K562 (cell line): Measurements from ENCODE around the gene SLC16A6. TPM values are rescaled to one million over a fixed set of nuclear protein-coding genes. Genes with fewer than 3 reads are reported as not detected.
A peak's percentile ranks its signal among the peaks of the same experiment; 100 is the strongest.
"Not testable (repeated sequence)": the region's sequence is repeated elsewhere in the genome, so short reads cannot be mapped to it uniquely, and the experiment has no call there.

Source experiments
- ATAC-seq: fragments of 200-7000 bp; cut with Tn5 transposase; 3 replicates; pipeline ENCODE4 v1.9.1; 2020; ENCODE audit warnings: moderate library complexity
- BruUV-seq: library from RNA; stranded (reverse); fragments of 400-500 nt; replicated peaks from 2 replicates; lab custom pipeline; 2021; lab: Mats Ljungman, UMichigan
- CTCF ChIA-PET: fragments of 300-600 bp; formaldehyde crosslinking; extraction: SDS; loops from one replicate; lab custom pipeline; 2021; ENCODE audit warnings: low intra/inter-chr PET ratio; lab: Yijun Ruan, JAX
- POLR2A ChIA-PET: fragments of 300-600, 350-650 bp; sonication (Branson Sonifier 250); formaldehyde crosslinking; extraction: SDS; loops from one replicate; lab custom pipeline; 2021; ENCODE audit warnings: antibody characterized with exemption, inconsistent platforms; lab: Yijun Ruan, JAX
- DNase-seq, 4 experiments: peaks; one replicate each; pipeline versions ENCODE4 v3.0.0 to v3.0.0-alpha.2; 2011 to 2018; ENCODE audit warnings: low spot score in 3 of 4, mixed read lengths in 3 of 4; ENCODE audit errors: extremely low read depth in 1 of 4
- FAIRE-seq: peaks from 2 replicates; lab custom pipeline; 2011; peaks lifted over from hg19 to GRCh38; lab: Jason Lieb, UNC
- H2AFZ ChIP-seq: 2 replicates; pipeline ENCODE4 v1.6.0; 2011; ENCODE audit warnings: low read depth, low read length, control low read depth, inconsistent platforms
- H3K27ac ChIP-seq: fragments of 200-600 bp; 3 replicates; pipeline ENCODE4 v1.8.0; 2011; ENCODE audit warnings: low read depth, mild to moderate bottlenecking, control low read depth, inconsistent platforms, low read length, moderate library complexity, mixed read lengths; ENCODE audit errors: extremely low read depth
- H3K27me3 ChIP-seq, 2 experiments: fragments of 300-600 bp in 1 of 2; 2 replicates in 1 of 2; 3 replicates in 1 of 2; pipeline versions ENCODE4 v1.6.0 to v1.8.0; 2011; ENCODE audit warnings: inconsistent platforms in 2 of 2, low read length in 2 of 2, mild to moderate bottlenecking in 1 of 2, mixed read lengths in 1 of 2, moderate library complexity in 1 of 2; ENCODE audit not compliant: control insufficient read depth in 2 of 2, insufficient read depth in 2 of 2
- H3K36me3 ChIP-seq: fragments of 300-600 bp; 3 replicates; pipeline ENCODE4 v1.8.0; 2011; ENCODE audit warnings: mild to moderate bottlenecking, low read length, inconsistent platforms; ENCODE audit not compliant: control insufficient read depth, insufficient read depth
- H3K4me1 ChIP-seq, 2 experiments: fragments of 200-600 bp in 1 of 2; replicated peaks in 1 of 2; 2 replicates in 1 of 2; 3 replicates in 1 of 2; pipeline versions ENCODE4 v1.5.1 to v1.8.0; 2011; ENCODE audit warnings: inconsistent platforms in 2 of 2, low read length in 2 of 2, mild to moderate bottlenecking in 1 of 2, mixed read lengths in 1 of 2, moderate library complexity in 1 of 2; ENCODE audit not compliant: control insufficient read depth in 2 of 2, insufficient read depth in 2 of 2
- H3K4me2 ChIP-seq: 2 replicates; pipeline ENCODE4 v1.6.1; 2011; ENCODE audit warnings: low read length, control low read depth, inconsistent platforms, mixed read lengths; ENCODE audit not compliant: insufficient read depth
- H3K4me3 ChIP-seq: fragments of 200-600 bp; sonication (generic), shearing (Covaris generic); 2 replicates; pipeline ENCODE4 v1.5.1; 2016; ENCODE audit warnings: control low read depth, inconsistent platforms
- H3K79me2 ChIP-seq: fragments of 200-600 bp; 3 replicates; pipeline ENCODE4 v1.8.0; 2011; ENCODE audit warnings: low read length, inconsistent platforms; ENCODE audit not compliant: control insufficient read depth, insufficient read depth
- H3K9ac ChIP-seq, 2 experiments: 2 replicates each; pipeline versions ENCODE4 v1.6.0 to v1.6.1; 2011; ENCODE audit warnings: low read depth in 2 of 2, low read length in 2 of 2, control low read depth in 1 of 2, inconsistent platforms in 1 of 2, mild to moderate bottlenecking in 1 of 2, mixed read lengths in 1 of 2; ENCODE audit not compliant: insufficient read depth in 1 of 2
- H3K9me1 ChIP-seq: one replicate; pipeline ENCODE4 v1.6.0; 2011; ENCODE audit warnings: inconsistent platforms, mild to moderate bottlenecking, low read length, moderate library complexity; ENCODE audit not compliant: control insufficient read depth, insufficient read depth
- H3K9me3 ChIP-seq: replicated peaks from 2 replicates; pipeline ENCODE4 v1.5.1; 2011; ENCODE audit warnings: low read depth, low read length, inconsistent platforms; ENCODE audit not compliant: control insufficient read depth, insufficient read depth
- H4K20me1 ChIP-seq: replicated peaks from 2 replicates; pipeline ENCODE4 v1.6.1; 2011; ENCODE audit warnings: low read length, inconsistent platforms, mixed read lengths; ENCODE audit not compliant: control insufficient read depth, insufficient read depth
- CTCF ChIP-seq, 3 experiments: IDR thresholded peaks in 2 of 3; conservative IDR thresholded peaks in 1 of 3; 2 replicates each; pipeline ENCODE4 v1.5.1; 2011 to 2012; ENCODE audit warnings: low read length in 3 of 3, mild to moderate bottlenecking in 3 of 3, control low read depth in 2 of 3, improper control_type of control experiment in 1 of 3, inconsistent platforms in 1 of 3, low read depth in 1 of 3, mixed read lengths in 1 of 3, moderate library complexity in 1 of 3; ENCODE audit not compliant: insufficient read depth in 2 of 3
- RAD21 ChIP-seq, 2 experiments: fragments of 250-450 bp in 1 of 2; fragments of 450-650 bp in 1 of 2; sonication (Bioruptor Pico) in 1 of 2; formaldehyde crosslinking in 1 of 2; IDR thresholded peaks in 1 of 2; conservative IDR thresholded peaks in 1 of 2; 2 replicates each; pipeline versions ENCODE4 v1.4.0 to v1.8.0; 2020 to 2022; ENCODE audit warnings: mild to moderate bottlenecking in 2 of 2, moderate library complexity in 1 of 2
- REST ChIP-seq, 2 experiments: fragments of 450-650 bp; formaldehyde crosslinking in 1 of 2; IDR thresholded peaks; 2 replicates each; pipeline versions ENCODE4 v1.4.0 to v1.6.1; 2014 to 2020; ENCODE audit warnings: mild to moderate bottlenecking in 2 of 2, borderline replicate concordance in 1 of 2, low read depth in 1 of 2
- SMC3 ChIP-seq: conservative IDR thresholded peaks from 2 replicates; pipeline ENCODE4 v1.6.1; 2011; ENCODE audit warnings: low read depth, low read length, improper control_type of control experiment; ENCODE audit not compliant: insufficient read depth
- WGBS: fragments of 100-300 bp; shearing (Covaris generic); methylation state at CpG from one replicate; pipeline ENCODE4 v1.1.6; 2016; ENCODE audit warnings: low coverage, mixed read lengths; ENCODE audit not compliant: insufficient coverage; ENCODE audit errors: missing lambda C conversion rate; 5-methylcytosine and 5-hydroxymethylcytosine counted together
- in situ Hi-C: fragments of 300-500 bp; cut with MboI; formaldehyde crosslinking; loops from 4 replicates; pipeline ENCODE4 v1.15.0; 2018; ENCODE audit warnings: inconsistent platforms, mixed read lengths
- intact Hi-C: fragments of 100-400 bp; cut with micrococcal nuclease; formaldehyde crosslinking; loops from 2 replicates; pipeline ENCODE4 v1.14.2; 2022
- polyA plus RNA-seq, 8 experiments: library from polyadenylated mRNA; depleted of rRNA in 4 of 8; stranded (reverse) in 5 of 8; unstranded in 3 of 8; fragments of >200 nt; fragmentation: Nextera tagmentation in 2 of 8; fragmentation: Illumina TruSeq in 1 of 8; extraction: Ambion mirVana in 2 of 8; extraction: Trizol in 1 of 8; gene quantifications; 2 replicates each; pipeline versions ENCODE4 v1.2.1 to v1.2.3, GENCODE V29; 2011 to 2014; ENCODE audit warnings: inconsistent platforms in 1 of 8, missing spikeins in 1 of 8
- total RNA-seq, 7 experiments: library from RNA; depleted of rRNA in 6 of 7; stranded (reverse); fragments of >200 nt in 6 of 7; fragmentation: Illumina TruSeq in 2 of 7; extraction: Trizol in 2 of 7; gene quantifications; 2 replicates each; pipeline versions ENCODE4 v1.2.1 to v1.2.3, GENCODE V29; 2011 to 2021; ENCODE audit warnings: low replicate concordance in 1 of 7

Gene SLC16A6
- total and polyA plus RNA-seq, 9 of the 15 experiments (the other 6 are each of a cell fraction or from before 2014, with no cell fraction given): 0.05 to 0.31 (median 0.15) TPM

GRCh38 chr17:68263101-68263681 is 27.7 kb downstream of the SLC16A6 start:
- intact Hi-C loops: loop anchor here (1.0 to 10.0 kb wide), 4 partner anchors 132 to 502 kb away; no protein-coding TSS in a partner anchor
- not testable (repeated sequence) for H3K36me3 ChIP-seq; H2AFZ ChIP-seq; TF ChIP-seq REST (CRISPR knock-in tag; IDR thresholded peaks at IDR 0.05; ENCODE audit: low read depth)
- TF ChIP-seq RAD21 (CRISPR knock-in tag; conservative IDR thresholded peaks at IDR 0.05 in 1 of 2, IDR thresholded peaks at IDR 0.05 in 1 of 2) (peak; percentile 31 to 54), SMC3 (peak; percentile 49; the same call in 1 of the 2 replicates), CTCF (IDR thresholded peaks at IDR 0.05 in 2 of 3, conservative IDR thresholded peaks at IDR 0.05 in 1 of 3; ENCODE audit: insufficient read depth in 2 of 3, low read depth in 1 of 3, low read length in 3 of 3) (peak; percentile 45 to 62 (median 51); a peak in 5 of 6 replicates), REST (IDR thresholded peaks at IDR 0.05; ENCODE audit: borderline replicate concordance) (peak; percentile 42; the same call in 1 of the 2 replicates)
- TF ChIP-seq, all 486 proteins: peak for 4; not testable (repeated sequence) for 482
- H3K4me1 ChIP-seq, BruUV-seq, H4K20me1 ChIP-seq, H3K4me3 ChIP-seq, H3K4me2 ChIP-seq, H3K27me3 ChIP-seq, POLR2A ChIA-PET, H3K9ac ChIP-seq, H3K27ac ChIP-seq, H3K9me3 ChIP-seq, H3K9me1 ChIP-seq, H3K79me2 ChIP-seq: not testable (repeated sequence)
- in situ Hi-C loops: loop anchor here (5.0 to 25.0 kb wide), 2 partner anchors 204 to 499 kb away; no protein-coding TSS in a partner anchor
- peak in 3 of 4 experiments; percentile 18 to 25 (median 20) for DNase-seq
- CTCF ChIA-PET: interaction anchor here (0.6 to 2.2 kb wide), 7 partner anchors 136 to 203 kb away, joined by 3 to 12 read pairs (median 3); no protein-coding TSS in a partner anchor
- peak; percentile 95 for ATAC-seq
- WGBS: 14% methylated on average over 4 of the region's 9 CpGs
- FAIRE-seq: peak; percentile 95
